ENCODE measurements around the gene PAX3. TPM values are rescaled to one million over a fixed set of nuclear protein-coding genes. Genes with fewer than 3 reads are reported as not detected.

The PAX3 gene
- total and polyA plus RNA-seq, 2 of the 13 experiments (the other 11 are each of a cell fraction or from before 2014, with no cell fraction given) = 0.07 TPM; not detected in 1

GRCh38 chr2:222289278-222290160, 9.3 kb downstream of the PAX3 start (continued):
- no peak for TF ChIP-seq ZNF512 (CRISPR knock-in tag; IDR thresholded peaks at IDR 0.05)
- TF ChIP-seq ZNF629 (CRISPR knock-in tag; conservative IDR thresholded peaks at IDR 0.05) = no peak

DNA sequence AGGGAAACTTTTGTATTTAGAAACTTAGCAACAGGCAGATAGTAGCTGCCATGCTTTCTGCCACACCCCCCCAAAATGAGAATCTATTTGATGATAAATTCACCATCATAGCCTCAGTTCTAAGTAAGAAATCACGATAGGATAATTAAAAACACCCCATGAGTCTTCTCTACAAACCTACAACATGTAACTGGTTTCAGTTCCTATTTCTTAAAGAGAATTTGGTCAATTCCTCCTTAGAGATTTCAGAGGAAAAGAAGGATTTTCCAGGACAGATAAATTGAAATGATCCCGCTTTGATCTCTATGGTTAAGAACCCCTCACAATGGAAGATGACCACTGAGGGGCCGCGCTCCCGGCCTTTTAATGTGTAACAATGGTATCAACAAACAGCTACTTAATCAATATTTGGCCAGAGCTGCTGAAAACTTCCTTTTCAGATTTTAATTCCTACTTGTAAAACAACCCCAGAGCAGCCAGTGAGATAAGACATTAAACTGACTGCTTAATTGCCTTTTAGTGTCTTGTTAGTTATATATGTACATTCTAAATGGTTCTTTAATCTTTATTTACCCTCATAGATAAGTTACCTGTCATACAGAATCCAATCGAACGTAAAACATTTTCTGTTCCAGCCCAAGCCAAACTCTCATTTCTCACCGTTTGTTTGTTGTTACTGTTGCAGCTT, 10.1 kb downstream of the PAX3 start:
- Histone ChIP-seq H3K9ac (ENCODE audit: insufficient read depth, low read depth, low read length) (no peak overlapping the region), H3K4me2 (ENCODE audit: low read depth, low read length) (no peak overlapping the region), H4K20me1 (ENCODE audit: insufficient read depth, low read length) (no peaks in the 10 kb centered on the region; the same call in 1 of the 2 replicates), H3K36me3 (replicated peaks in 1 of 2; ENCODE audit: control insufficient read depth in 1 of 2, insufficient read depth in 2 of 2, low read length in 2 of 2) (no peaks in the 10 kb centered on the region), H3K27ac (ENCODE audit: extremely low read length, insufficient read depth, low read length) (no peak overlapping the region), H3K4me1 (ENCODE audit: insufficient read depth, low read length) (no peaks in the 10 kb centered on the region), H2AFZ (ENCODE audit: low read length) (no peak overlapping the region), H3K9me3 (ENCODE audit: low read length) (no peaks in the 10 kb centered on the region), H3K4me3 (replicated peaks in 1 of 3; ENCODE audit: insufficient read depth in 1 of 3, low read depth in 2 of 3, low read length in 3 of 3) (no peak overlapping the region), H3K27me3 (ENCODE audit: control insufficient read depth in 1 of 2, insufficient read depth in 2 of 2, low read length in 2 of 2) (peaks cover 6 to 54% of the 10 kb centered on the region in 2 experiments; a peak in 4 of 5 replicates), H3K79me2 (ENCODE audit: insufficient read depth, low read length) (no peaks in the 10 kb centered on the region)
- BruUV-seq (replicated peaks) = no TSS peak
- no peak for DNase-seq (ENCODE audit: low spot score)
- no peak for ATAC-seq
- intact Hi-C loops (cut with micrococcal nuclease; ENCODE audit: unreplicated experiment) (no loop called here), in situ Hi-C loops (cut with HindIII; ENCODE audit: extremely low pct_ligation_motif_present, low pct_unique_long_range_greater_than_20kb) (no loop called here)
- 21% methylated on average over 8 of the region's 8 CpGs for WGBS (ENCODE audit: low lambda C conversion rate)
- no peak for FAIRE-seq
- CTCF ChIA-PET (ENCODE audit: low intra/inter-chr PET ratio, low total read pairs) = no interaction called here
- TF ChIP-seq E2F5 (CRISPR knock-in tag; conservative IDR thresholded peaks at IDR 0.05) (no peak), SMAD1 (CRISPR knock-in tag; IDR thresholded peaks at IDR 0.05; ENCODE audit: borderline replicate concordance, low read depth) (no peak), PLRG1 (conservative IDR thresholded peaks at IDR 0.05) (no peak)
- POLR2A ChIA-PET = no interaction called here
